Stomach (tissue), 9 donors: ENCODE measurements around the gene TPO. TPM values are rescaled to one million over a fixed set of nuclear protein-coding genes. Genes with fewer than 3 reads are reported as not detected.
"Not testable (repeated sequence)": the region's sequence is repeated elsewhere in the genome, so short reads cannot be mapped to it uniquely, and the experiment has no call there.

Source experiments
- DNase-seq, 2 donors: peaks; one replicate each; pipeline versions ENCODE4 v3.0.0 to v3.0.0-alpha.2; 2013 to 2019
- H3K27ac ChIP-seq, 5 donors: fragments of 200-600 bp in 4 of 5; sonication (generic) in 4 of 5; one replicate each; pipeline ENCODE4 v1.5.1; 2013 to 2019; ENCODE audit warnings: mild to moderate bottlenecking in 1 of 5, moderate library complexity in 1 of 5
- H3K27me3 ChIP-seq, 3 donors: fragments of 200-600 bp; sonication (generic); one replicate each; pipeline ENCODE4 v1.5.1; 2017 to 2019; ENCODE audit warnings: mixed run types in 1 of 3
- H3K36me3 ChIP-seq, 4 donors: fragments of 200-600 bp; sonication (generic); 1 replicate in 3 of 4; 2 replicates in 1 of 4; pipeline ENCODE4 v1.5.1; 2016 to 2019
- H3K4me1 ChIP-seq, 4 donors: fragments of 200-600 bp; sonication (generic); one replicate each; pipeline ENCODE4 v1.5.1; 2016 to 2019
- H3K4me3 ChIP-seq, 4 donors: fragments of 200-600 bp; sonication (generic) in 3 of 4; one replicate each; pipeline ENCODE4 v1.5.1; 2016 to 2019; ENCODE audit warnings: mild to moderate bottlenecking in 1 of 4
- H3K9me3 ChIP-seq, 4 donors: fragments of 200-600 bp; sonication (generic); one replicate each; pipeline ENCODE4 v1.5.1; 2016 to 2019
- CTCF ChIP-seq, 7 experiments: fragments of 450-650 bp in 4 of 7; fragments of 200-600 bp in 3 of 7; sonication (generic) in 3 of 7; IDR thresholded peaks; one replicate each; pipeline ENCODE4 v1.5.1; 2016 to 2019; ENCODE audit warnings: antibody characterized with exemption in 7 of 7, control low read depth in 2 of 7, mild to moderate bottlenecking in 1 of 7
- EP300 ChIP-seq: sonication (generic); formaldehyde crosslinking; IDR thresholded peaks from one replicate; pipeline ENCODE4 v1.6.1; 2017; ENCODE audit warnings: antibody characterized with exemption
- POLR2A ChIP-seq, 4 donors: fragments of 450-650 bp; IDR thresholded peaks; one replicate each; pipeline ENCODE4 v1.6.1; 2016; ENCODE audit warnings: antibody characterized with exemption in 4 of 4, control low read depth in 2 of 4, mild to moderate bottlenecking in 1 of 4, moderate library complexity in 1 of 4
- POLR2AphosphoS5 ChIP-seq, 3 donors: sonication (generic); formaldehyde crosslinking; IDR thresholded peaks; one replicate each; pipeline ENCODE4 v1.6.1; 2016; ENCODE audit warnings: antibody characterized with exemption in 3 of 3
- WGBS, 5 donors: extraction: QIAGEN DNeasy Blood & Tissue Kit in 3 of 5; methylation state at CpG; one replicate each; pipeline versions ENCODE4 v1.1.5 to v1.1.7; 2013 to 2018; 5-methylcytosine and 5-hydroxymethylcytosine counted together
- intact Hi-C: fragments of 100-400 bp; cut with DNase I; formaldehyde crosslinking; loops from one replicate; pipeline ENCODE4 v1.15.1; 2023; ENCODE audit warnings: low total_unique reads
- polyA plus RNA-seq, 3 donors: library from polyadenylated mRNA; stranded (reverse); fragments of 200-250 nt; gene quantifications; one replicate each; pipeline ENCODE4 v1.2.3, GENCODE V29; 2013
- total RNA-seq, 5 donors: library from RNA; depleted of rRNA; stranded (reverse); fragments of >200 nt; gene quantifications; one replicate each; pipeline versions ENCODE4 v1.1.0 to v1.2.3, GENCODE V29; 2014 to 2016
- donor health status: healthy with polysubstance abuse.
- donor health status: Bipolar disorder and iron deficiency.
- donor health status: healthy.

Gene TPO
- total and polyA plus RNA-seq, 8 donors = 0.37 to 92.4 (median 4.3) TPM

DNA sequence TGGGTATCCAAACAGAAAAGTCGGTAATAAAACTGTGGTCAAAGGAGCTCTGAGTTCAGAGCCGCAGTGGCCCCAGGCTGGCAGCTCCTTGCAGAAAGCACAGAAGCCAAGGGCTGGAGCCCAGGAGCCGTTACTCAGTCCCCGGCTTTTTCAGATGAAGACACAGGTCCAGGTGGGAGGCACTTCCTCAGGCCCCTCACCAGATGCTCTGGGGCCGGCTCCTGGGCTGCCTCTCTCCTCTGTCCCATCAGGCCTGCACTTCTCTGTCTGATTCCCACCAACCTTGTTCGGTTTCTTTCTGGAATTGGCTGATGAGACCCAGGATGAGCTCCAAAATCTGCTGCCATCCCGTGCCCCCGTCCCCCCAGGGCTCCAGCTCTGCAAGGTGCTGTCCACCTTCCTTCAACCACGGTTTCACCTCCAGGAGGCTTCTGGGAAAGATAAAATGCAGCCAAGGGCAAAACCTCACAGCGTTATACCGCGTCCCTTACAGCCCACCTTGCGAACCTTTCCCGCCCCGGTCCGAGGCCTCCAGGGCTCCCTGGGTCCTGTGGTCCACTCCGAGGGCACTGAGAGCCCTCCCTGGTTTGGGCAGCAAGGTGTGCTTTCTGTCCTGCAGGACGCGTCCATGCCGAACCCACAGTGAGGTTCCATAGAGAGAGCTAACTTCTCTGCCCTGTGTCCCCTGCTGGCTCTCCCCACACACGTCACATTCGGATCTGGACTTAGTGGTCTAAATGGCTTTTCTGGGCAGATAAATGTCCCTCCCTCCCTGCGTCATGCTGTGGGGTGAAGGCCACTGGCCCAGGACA lies 102.9 kb downstream of the TPO start:
- Histone ChIP-seq H3K27me3 (peaks cover 0 to 14% (median 0%) of the 10 kb centered on the region in 3 donors), H3K27ac (no peak overlapping the region), H3K36me3 (no peaks in the 10 kb centered on the region), H3K9me3 (no peaks in the 10 kb centered on the region), H3K4me3 (no peak overlapping the region), H3K4me1 (no peaks in the 10 kb centered on the region)
- 78 to 84% (median 79%) methylated on average over 21 to 23 of the region's 23 CpGs for WGBS, 5 donors
- DNase-seq = no peak
- TF ChIP-seq POLR2AphosphoS5 (IDR thresholded peaks at IDR 0.05) (no peak), CTCF (IDR thresholded peaks at IDR 0.05) (no peak), EP300 (no peak), POLR2A (IDR thresholded peaks at IDR 0.05) (no peak)
- intact Hi-C loops = no loop called here

GRCh38 chr2:1516798-1517060 lies 103.5 kb downstream of the TPO start:
- 90 to 100% (median 91%) methylated on average over 3 to 7 of the region's 7 CpGs for WGBS, 5 donors

GRCh38 chr2:1517291-1517690 lies 104.0 kb downstream of the TPO start:
- H3K27me3 ChIP-seq = peaks cover 0 to 10% (median 0%) of the 10 kb centered on the region in 3 donors
- H3K27ac ChIP-seq, H3K36me3 ChIP-seq, intact Hi-C loops, H3K4me3 ChIP-seq, H3K9me3 ChIP-seq, H3K4me1 ChIP-seq, DNase-seq: not testable (repeated sequence)
- WGBS, 5 donors = 63 to 81% (median 73%) methylated on average over 5 of the region's 5 CpGs

More at GRCh38 chr2:1516798-1517060, 103.5 kb downstream of the TPO start:
- Histone ChIP-seq H3K9me3 (no peaks in the 10 kb centered on the region), H3K4me3 (no peak overlapping the region), H3K27ac (no peak overlapping the region), H3K36me3 (no peaks in the 10 kb centered on the region), H3K4me1 (no peaks in the 10 kb centered on the region), H3K27me3 (peaks cover 0 to 14% (median 0%) of the 10 kb centered on the region in 3 donors)
- no peak for TF ChIP-seq CTCF (IDR thresholded peaks at IDR 0.05)
- no peak for TF ChIP-seq POLR2A (IDR thresholded peaks at IDR 0.05)
- TF ChIP-seq POLR2AphosphoS5 (IDR thresholded peaks at IDR 0.05) = no peak
- no peak for TF ChIP-seq EP300
- intact Hi-C loops = no loop called here
- DNase-seq = no peak

DNA sequence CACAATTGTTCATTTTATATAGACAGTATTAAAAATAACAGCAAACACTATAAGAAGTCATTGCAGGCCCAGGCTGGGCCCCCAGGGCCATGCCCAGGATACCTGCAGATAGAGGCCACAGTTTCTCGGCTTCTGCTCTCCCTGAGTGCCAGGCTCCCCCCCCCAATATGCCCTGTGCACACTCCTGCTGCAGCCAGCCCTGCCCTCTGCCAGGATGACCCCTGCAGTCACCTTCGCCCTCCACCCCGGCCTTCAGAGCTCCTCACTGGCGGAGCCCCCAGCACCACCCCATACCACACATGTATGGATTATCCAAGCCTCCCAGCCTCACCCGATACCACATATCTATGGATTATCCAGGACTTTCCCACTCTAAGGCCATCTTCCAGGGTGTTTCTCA lies 104.5 kb downstream of the TPO start:
- Histone ChIP-seq H3K4me3 (no peak overlapping the region), H3K27ac (no peak overlapping the region), H3K4me1 (no peaks in the 10 kb centered on the region), H3K36me3 (no peaks in the 10 kb centered on the region), H3K27me3 (peaks cover 0 to 5% (median 0%) of the 10 kb centered on the region in 3 donors), H3K9me3 (no peaks in the 10 kb centered on the region)
- DNase-seq = no peak
- WGBS, 5 donors = 90 to 98% (median 93%) methylated on average over 5 of the region's 5 CpGs
- intact Hi-C loops = no loop called here
- TF ChIP-seq CTCF (IDR thresholded peaks at IDR 0.05) (no peak), EP300 (no peak), POLR2AphosphoS5 (IDR thresholded peaks at IDR 0.05) (no peak), POLR2A (IDR thresholded peaks at IDR 0.05) (no peak)

GRCh38 chr2:1518331-1518803 lies 105.1 kb downstream of the TPO start:
- H3K4me1 ChIP-seq = no peaks in the 10 kb centered on the region
- H3K4me3 ChIP-seq = no peak overlapping the region
- DNase-seq = no peak
- no peaks in the 10 kb centered on the region for H3K27me3 ChIP-seq
- WGBS, 5 donors = 65 to 79% (median 74%) methylated on average over 3 of the region's 3 CpGs
- intact Hi-C loops = no loop called here
- TF ChIP-seq CTCF (IDR thresholded peaks at IDR 0.05) (no peak), POLR2AphosphoS5 (IDR thresholded peaks at IDR 0.05) (no peak), POLR2A (IDR thresholded peaks at IDR 0.05) (no peak), EP300 (no peak)
- no peaks in the 10 kb centered on the region for H3K9me3 ChIP-seq
- no peaks in the 10 kb centered on the region for H3K36me3 ChIP-seq
- H3K27ac ChIP-seq = no peak overlapping the region
